ENCODE data around the gene HS3ST3A1. TPM values are rescaled to one million over a fixed set of nuclear protein-coding genes. Genes with fewer than 3 reads are reported as not detected.
"Not testable (repeated sequence)": the region's sequence is repeated elsewhere in the genome, so short reads cannot be mapped to it uniquely, and the experiment has no call there.

HS3ST3A1 gene
- polyA plus RNA-seq, 3 donors from 2014 or later, result 1.8 to 2.1 (median 1.8) TPM

- no peak for DNase-seq
- H3K27me3 Mint-ChIP-seq (ENCODE audit: low read depth in 3 of 3), result peaks cover 0 to 4% (median 3%) of the 10 kb centered on the region in 3 donors
These were observed 47.5 kb downstream of the HS3ST3A1 start for GRCh38 chr17:13554231-13554630.

GRCh38 chr17:13550291-13550690 lies 51.4 kb downstream of the HS3ST3A1 start:
- peaks cover 5 to 8% (median 6%) of the 10 kb centered on the region in 3 donors for H3K27me3 Mint-ChIP-seq (ENCODE audit: low read depth in 3 of 3)
- H3K4me3 Mint-ChIP-seq, result no peak overlapping the region
- no peak for DNase-seq
- H3K9me3 Mint-ChIP-seq, result peaks cover 0 to 12% (median under 1%) of the 10 kb centered on the region in 6 donors
- no peaks in the 10 kb centered on the region for H3K36me3 Mint-ChIP-seq
- no peaks in the 10 kb centered on the region for H3K4me1 Mint-ChIP-seq
- H3K27ac Mint-ChIP-seq, result no peak overlapping the region

More at GRCh38 chr17:13554231-13554630, 47.5 kb downstream of the HS3ST3A1 start:
- no peak overlapping the region for H3K4me3 Mint-ChIP-seq
- H3K9me3 Mint-ChIP-seq, result peaks cover 0 to 12% (median 0%) of the 10 kb centered on the region in 6 donors
- H3K4me1 Mint-ChIP-seq, result no peaks in the 10 kb centered on the region
- H3K36me3 Mint-ChIP-seq, result no peaks in the 10 kb centered on the region
- H3K27ac Mint-ChIP-seq, result no peak overlapping the region

DNA sequence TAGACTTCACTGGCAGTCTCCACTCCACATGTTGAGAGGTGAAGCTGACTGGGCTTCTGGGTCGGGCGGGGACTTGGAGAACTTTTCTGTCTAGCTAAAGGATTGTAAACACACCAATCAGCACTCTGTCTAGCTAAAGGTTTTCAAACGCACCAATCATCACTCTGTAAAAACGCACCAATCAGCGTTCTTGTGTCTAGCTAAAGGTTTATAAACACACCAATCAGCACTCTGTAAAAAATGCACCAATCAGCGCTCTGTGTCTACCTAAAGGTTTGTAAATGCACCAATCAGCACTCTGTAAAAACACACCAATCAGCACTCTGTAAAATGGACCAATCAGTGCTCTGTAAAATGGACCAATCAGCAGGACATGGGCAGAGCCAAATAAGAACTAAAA lies 53.2 kb downstream of the HS3ST3A1 start:
- H3K27ac Mint-ChIP-seq; H3K36me3 Mint-ChIP-seq; H3K27me3 Mint-ChIP-seq (ENCODE audit: low read depth in 3 of 3); DNase-seq; H3K4me3 Mint-ChIP-seq; H3K4me1 Mint-ChIP-seq: not testable (repeated sequence)
- H3K9me3 Mint-ChIP-seq, result peaks cover 0 to 12% (median under 1%) of the 10 kb centered on the region in 6 donors

- no peak overlapping the region for H3K4me3 Mint-ChIP-seq
- H3K27ac Mint-ChIP-seq, result no peak overlapping the region
- H3K4me1 Mint-ChIP-seq, result no peaks in the 10 kb centered on the region
- peaks cover 2 to 8% (median 6%) of the 10 kb centered on the region in 3 donors for H3K27me3 Mint-ChIP-seq (ENCODE audit: low read depth in 3 of 3)
- H3K9me3 Mint-ChIP-seq, result peaks cover 0 to 12% (median under 1%) of the 10 kb centered on the region in 6 donors
- DNase-seq, result no peak
- no peaks in the 10 kb centered on the region for H3K36me3 Mint-ChIP-seq
These were observed 54.9 kb downstream of the HS3ST3A1 start for GRCh38 chr17:13546851-13547250.

GRCh38 chr17:13545941-13546340 lies 55.8 kb downstream of the HS3ST3A1 start:
- Mint-ChIP-seq H3K4me1 (no peaks in the 10 kb centered on the region), H3K36me3 (no peaks in the 10 kb centered on the region), H3K27me3 (ENCODE audit: low read depth in 3 of 3) (peaks cover 2 to 8% (median 6%) of the 10 kb centered on the region in 3 donors), H3K27ac (no peak overlapping the region), H3K9me3 (peaks cover 0 to 12% (median under 1%) of the 10 kb centered on the region in 6 donors), H3K4me3 (no peak overlapping the region)
- DNase-seq, result no peak

GRCh38 chr17:13544765-13545164 lies 57.0 kb downstream of the HS3ST3A1 start:
- Mint-ChIP-seq H3K36me3 (no peaks in the 10 kb centered on the region), H3K4me1 (no peaks in the 10 kb centered on the region), H3K27ac (no peak overlapping the region), H3K27me3 (ENCODE audit: low read depth in 3 of 3) (peaks cover 2 to 8% (median 6%) of the 10 kb centered on the region in 3 donors), H3K4me3 (no peak overlapping the region), H3K9me3 (peaks cover 0 to 5% (median 0%) of the 10 kb centered on the region in 6 donors)
- DNase-seq, result no peak

DNA sequence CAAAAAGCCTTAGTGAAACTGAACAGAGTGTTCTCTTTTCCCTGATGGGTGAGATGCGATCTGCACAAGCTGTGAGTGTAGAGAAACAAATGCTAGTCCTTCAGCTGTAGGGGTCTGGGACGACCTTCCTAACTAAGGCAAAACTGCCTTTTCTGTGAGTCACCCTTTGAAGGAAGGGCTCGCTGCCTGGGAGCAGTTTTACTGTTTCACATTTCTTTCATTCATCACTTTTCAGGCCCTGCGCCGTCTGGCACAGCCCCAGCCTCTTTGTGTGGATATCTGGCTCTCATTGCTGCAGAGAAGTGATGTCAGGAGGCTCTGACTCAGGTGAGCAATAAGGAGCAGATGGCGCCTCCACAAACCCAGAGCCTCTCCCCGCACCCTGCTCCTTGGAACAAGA lies 57.4 kb downstream of the HS3ST3A1 start:
- no peak overlapping the region for H3K27ac Mint-ChIP-seq
- DNase-seq, result no peak
- no peak overlapping the region for H3K4me3 Mint-ChIP-seq
- H3K27me3 Mint-ChIP-seq (ENCODE audit: low read depth in 3 of 3), result peaks cover 2 to 8% (median 4%) of the 10 kb centered on the region in 3 donors
- H3K4me1 Mint-ChIP-seq, result no peaks in the 10 kb centered on the region
- peaks cover 0 to 1% (median 0%) of the 10 kb centered on the region in 6 donors for H3K9me3 Mint-ChIP-seq
- H3K36me3 Mint-ChIP-seq, result no peaks in the 10 kb centered on the region

- Mint-ChIP-seq H3K9me3 (peaks cover 0 to 1% (median 0%) of the 10 kb centered on the region in 6 donors), H3K27me3 (ENCODE audit: low read depth in 3 of 3) (peaks cover 2 to 4% (median 2%) of the 10 kb centered on the region in 3 donors), H3K36me3 (no peaks in the 10 kb centered on the region), H3K4me3 (no peak overlapping the region), H3K4me1 (no peaks in the 10 kb centered on the region), H3K27ac (no peak overlapping the region)
- DNase-seq, result no peak
These were observed 59.1 kb downstream of the HS3ST3A1 start for GRCh38 chr17:13542636-13543035.

GRCh38 chr17:13541032-13541480 lies 60.7 kb downstream of the HS3ST3A1 start:
- Mint-ChIP-seq H3K9me3 (peaks cover 0 to 1% (median 0%) of the 10 kb centered on the region in 6 donors), H3K36me3 (no peaks in the 10 kb centered on the region), H3K4me3 (no peak overlapping the region), H3K27me3 (ENCODE audit: low read depth in 3 of 3) (peaks cover 2 to 4% (median 2%) of the 10 kb centered on the region in 3 donors), H3K4me1 (no peaks in the 10 kb centered on the region), H3K27ac (no peak overlapping the region)
- DNase-seq, result no peak

DNA sequence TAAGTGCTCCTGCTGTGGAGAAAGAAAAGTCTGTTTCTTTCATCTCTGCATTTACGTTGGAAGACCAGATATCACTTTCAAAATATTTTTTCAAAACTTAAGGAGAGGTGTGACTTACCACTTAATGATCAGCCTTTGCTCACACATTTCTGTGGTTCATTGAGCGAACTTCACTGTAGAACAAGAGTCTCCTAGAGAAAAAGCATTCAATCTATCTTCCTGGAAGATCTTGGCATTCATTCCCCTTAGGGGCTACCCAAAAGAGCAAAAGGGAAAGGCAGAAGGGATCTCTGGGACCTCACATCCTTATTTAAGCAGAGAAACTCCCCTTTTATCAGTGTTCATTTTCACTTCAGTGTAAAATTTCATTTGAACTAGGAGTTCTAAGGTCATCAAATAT lies 61.2 kb downstream of the HS3ST3A1 start:
- no peaks in the 10 kb centered on the region for H3K9me3 Mint-ChIP-seq

GRCh38 chr17:13539421-13539820 lies 62.3 kb downstream of the HS3ST3A1 start:
- DNase-seq, result no peak
- no peaks in the 10 kb centered on the region for H3K36me3 Mint-ChIP-seq
- no peaks in the 10 kb centered on the region for H3K4me1 Mint-ChIP-seq
- peaks cover 0 to 4% (median 2%) of the 10 kb centered on the region in 3 donors for H3K27me3 Mint-ChIP-seq (ENCODE audit: low read depth in 3 of 3)
- no peaks in the 10 kb centered on the region for H3K9me3 Mint-ChIP-seq
- H3K27ac Mint-ChIP-seq, result no peak overlapping the region
- no peak overlapping the region for H3K4me3 Mint-ChIP-seq

More for the DNA sequence above, 61.2 kb downstream of the HS3ST3A1 start:
- DNase-seq, result no peak
- Mint-ChIP-seq H3K27me3 (ENCODE audit: low read depth in 3 of 3) (peaks cover 0 to 4% (median 2%) of the 10 kb centered on the region in 3 donors), H3K36me3 (no peaks in the 10 kb centered on the region), H3K4me3 (no peak overlapping the region), H3K4me1 (no peaks in the 10 kb centered on the region), H3K27ac (no peak overlapping the region)

DNA sequence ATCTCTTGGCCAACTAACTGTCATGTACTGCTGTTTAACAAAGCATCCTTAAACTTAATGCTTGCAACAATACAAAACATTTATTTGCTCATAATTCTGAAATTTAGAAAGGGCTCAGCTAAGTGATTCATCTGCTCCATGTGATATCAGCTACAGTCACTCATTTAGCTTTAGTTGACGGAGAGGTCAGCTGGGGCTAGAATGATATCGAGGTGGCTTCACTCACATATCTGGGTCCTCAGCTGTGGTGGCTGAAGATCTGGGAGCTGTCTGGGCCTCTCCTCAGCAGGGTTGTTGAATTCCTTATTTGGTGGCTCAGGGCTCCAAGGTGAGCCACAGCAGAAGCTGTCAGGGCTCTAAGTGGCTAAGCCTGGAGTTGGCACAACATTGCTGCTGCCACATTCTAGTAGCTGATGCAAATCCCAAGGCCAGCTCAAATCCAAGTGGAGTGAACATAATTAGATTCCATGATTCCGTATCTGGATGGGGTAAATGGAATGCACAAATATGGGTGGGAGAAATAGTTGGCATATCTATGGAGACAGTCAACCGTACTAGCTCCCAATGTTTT lies 62.8 kb downstream of the HS3ST3A1 start:
- Mint-ChIP-seq H3K4me3 (no peak overlapping the region), H3K4me1 (no peaks in the 10 kb centered on the region), H3K9me3 (no peaks in the 10 kb centered on the region), H3K36me3 (no peaks in the 10 kb centered on the region), H3K27me3 (ENCODE audit: low read depth in 3 of 3) (peaks cover 0 to 4% (median 2%) of the 10 kb centered on the region in 3 donors), H3K27ac (no peak overlapping the region)
- DNase-seq, result no peak

- H3K4me1 Mint-ChIP-seq, result no peaks in the 10 kb centered on the region
- H3K27me3 Mint-ChIP-seq (ENCODE audit: low read depth in 3 of 3), result peaks cover 0 to 4% (median 2%) of the 10 kb centered on the region in 3 donors
- DNase-seq, result no peak
- no peak overlapping the region for H3K27ac Mint-ChIP-seq
- H3K4me3 Mint-ChIP-seq, result no peak overlapping the region
- no peaks in the 10 kb centered on the region for H3K36me3 Mint-ChIP-seq
- H3K9me3 Mint-ChIP-seq, result no peaks in the 10 kb centered on the region
These were observed 63.7 kb downstream of the HS3ST3A1 start for GRCh38 chr17:13537871-13538643.

GRCh38 chr17:13537167-13537731 lies 64.5 kb downstream of the HS3ST3A1 start:
- H3K9me3 Mint-ChIP-seq, result no peaks in the 10 kb centered on the region
- no peak for DNase-seq
- peaks cover under 1 to 4% (median 2%) of the 10 kb centered on the region in 3 donors for H3K27me3 Mint-ChIP-seq (ENCODE audit: low read depth in 3 of 3)
- no peak overlapping the region for H3K27ac Mint-ChIP-seq
- H3K4me1 Mint-ChIP-seq, result no peaks in the 10 kb centered on the region
- H3K36me3 Mint-ChIP-seq, result no peaks in the 10 kb centered on the region
- no peak overlapping the region for H3K4me3 Mint-ChIP-seq

All from immature natural killer cell (primary cell).